ENCODE measurements around the gene MORN4. TPM values are rescaled to one million over a fixed set of nuclear protein-coding genes. Genes with fewer than 3 reads are reported as not detected.
A peak's percentile ranks its signal among the peaks of the same experiment; 100 is the strongest.
"Not testable (repeated sequence)": the region's sequence is repeated elsewhere in the genome, so short reads cannot be mapped to it uniquely, and the experiment has no call there.

Gene MORN4
- total RNA-seq, 2 donors from 2014 or later, result 4.9 to 8.3 TPM

DNA sequence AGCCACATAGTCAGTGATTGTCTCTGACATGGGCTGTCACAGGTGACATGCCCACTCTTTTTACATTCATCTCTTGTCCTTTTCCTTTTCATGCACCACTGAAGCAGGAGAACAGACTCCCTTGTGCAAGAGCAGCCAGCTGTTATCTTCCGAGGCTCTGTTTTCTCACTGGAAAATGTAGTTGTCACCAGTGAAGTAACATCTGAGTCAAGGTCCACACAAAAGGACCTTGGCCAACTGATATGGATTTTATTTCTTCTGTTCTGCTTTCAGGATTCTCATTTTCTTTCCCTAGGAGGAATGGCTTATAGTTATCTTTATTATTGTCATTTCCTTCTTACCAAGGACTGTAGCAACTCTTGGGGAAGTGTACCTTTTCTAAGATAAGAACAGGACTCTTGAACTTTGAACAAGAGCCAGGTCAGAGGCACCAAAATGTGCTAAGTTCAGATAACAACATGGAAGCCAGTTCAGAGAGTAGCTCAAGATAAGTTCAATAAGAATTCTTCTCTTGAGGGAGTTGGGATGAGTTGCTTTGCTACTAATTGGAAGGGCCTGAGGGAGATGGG lies 31.1 kb upstream of the MORN4 start:
- ATAC-seq (peak; percentile 56), DNase-seq (peak in 2 of 4 donors; percentile 47 to 56)
- no peak overlapping the region for H3K4me3 ChIP-seq
- intact Hi-C loops (cut with DNase I), result no loop called here
- TF ChIP-seq CTCF (IDR thresholded peaks at IDR 0.05) (no peak), POLR2A (IDR thresholded peaks at IDR 0.05) (no peak)
- H3K36me3 ChIP-seq (replicated peaks in 1 of 2; ENCODE audit: insufficient read depth in 1 of 2, low read depth in 2 of 2), result peaks cover 0 to 2% of the 10 kb centered on the region in 2 donors
- peaks cover 11% of the 10 kb centered on the region for H3K4me1 ChIP-seq
- WGBS, 2 donors, result 30 to 55% methylated on average over 1 of the region's 1 CpG
- H3K9me3 ChIP-seq, result no peaks in the 10 kb centered on the region
- H3K27ac ChIP-seq, result peak overlapping the region in 2 of 4 donors; percentile 49 to 56
- no peaks in the 10 kb centered on the region for H3K27me3 ChIP-seq

- ATAC-seq, result no peak
These were observed 26.3 kb upstream of the MORN4 start for GRCh38 chr10:97659589-97659988.

GRCh38 chr10:97656777-97657176 lies 23.5 kb upstream of the MORN4 start:
- H3K27ac ChIP-seq, result no peak overlapping the region
- no peaks in the 10 kb centered on the region for H3K9me3 ChIP-seq
- H3K27me3 ChIP-seq, result no peaks in the 10 kb centered on the region
- no peaks in the 10 kb centered on the region for H3K4me1 ChIP-seq
- ATAC-seq (no peak), DNase-seq (no peak)
- 76 to 87% methylated on average over 4 to 5 of the region's 5 CpGs for WGBS, 2 donors
- intact Hi-C loops (cut with DNase I), result no loop called here
- no peak for TF ChIP-seq CTCF (IDR thresholded peaks at IDR 0.05)
- no peak for TF ChIP-seq POLR2A (IDR thresholded peaks at IDR 0.05)
- H3K36me3 ChIP-seq (replicated peaks in 1 of 2; ENCODE audit: insufficient read depth in 1 of 2, low read depth in 2 of 2), result peaks cover 2 to 4% of the 10 kb centered on the region in 2 donors
- no peak overlapping the region for H3K4me3 ChIP-seq

More at GRCh38 chr10:97659589-97659988, 26.3 kb upstream of the MORN4 start:
- no peaks in the 10 kb centered on the region for H3K27me3 ChIP-seq
- intact Hi-C loops (cut with DNase I), result no loop called here
- TF ChIP-seq CTCF (IDR thresholded peaks at IDR 0.05) (no peak), POLR2A (IDR thresholded peaks at IDR 0.05) (no peak)
- WGBS, 2 donors, result 82 to 95% methylated on average over 1 of the region's 1 CpG
- H3K4me3 ChIP-seq, result no peak overlapping the region
- H3K36me3 ChIP-seq (replicated peaks in 1 of 2; ENCODE audit: insufficient read depth in 1 of 2, low read depth in 2 of 2), result peaks cover 0 to 2% of the 10 kb centered on the region in 2 donors
- no peaks in the 10 kb centered on the region for H3K9me3 ChIP-seq
- peaks cover 8% of the 10 kb centered on the region for H3K4me1 ChIP-seq
- DNase-seq, result no peak
- no peak overlapping the region for H3K27ac ChIP-seq

GRCh38 chr10:97651773-97652172 lies 18.5 kb upstream of the MORN4 start:
- Histone ChIP-seq H3K4me1 (no peaks in the 10 kb centered on the region), H3K27ac (no peak overlapping the region), H3K9me3 (no peaks in the 10 kb centered on the region), H3K36me3 (replicated peaks in 1 of 2; ENCODE audit: insufficient read depth in 1 of 2, low read depth in 2 of 2) (peaks cover 6 to 9% of the 10 kb centered on the region in 2 donors), H3K4me3 (no peak overlapping the region), H3K27me3 (no peaks in the 10 kb centered on the region)
- intact Hi-C loops (cut with DNase I), result no loop called here
- ATAC-seq (no peak), DNase-seq (no peak)
- WGBS, 2 donors, result 88 to 93% methylated on average over 3 of the region's 3 CpGs
- no peak for TF ChIP-seq POLR2A (IDR thresholded peaks at IDR 0.05)
- TF ChIP-seq CTCF (IDR thresholded peaks at IDR 0.05), result no peak

DNA sequence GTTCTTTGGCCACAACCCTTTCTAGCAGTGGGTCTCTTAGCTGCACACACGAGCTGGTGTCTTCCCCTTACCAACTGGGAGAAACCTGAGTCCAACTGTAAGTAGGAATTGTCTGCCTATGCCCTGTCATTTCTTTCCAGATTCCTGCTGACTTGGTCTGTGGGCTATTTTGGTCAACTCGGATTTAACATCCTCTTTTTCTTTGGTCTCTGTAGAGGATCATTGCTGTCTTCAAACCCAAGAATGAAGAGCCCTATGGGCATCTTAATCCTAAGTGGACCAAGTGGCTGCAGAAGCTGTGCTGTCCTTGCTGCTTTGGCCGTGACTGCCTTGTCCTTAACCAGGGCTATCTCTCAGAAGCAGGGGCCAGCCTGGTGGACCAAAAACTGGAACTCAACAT lies 17.4 kb upstream of the MORN4 start:
- DNase-seq, result no peak
- Histone ChIP-seq H3K9me3 (no peaks in the 10 kb centered on the region), H3K4me1 (no peaks in the 10 kb centered on the region), H3K36me3 (replicated peaks in 1 of 2; ENCODE audit: insufficient read depth in 1 of 2, low read depth in 2 of 2) (peaks cover 6 to 9% of the 10 kb centered on the region in 2 donors), H3K27ac (peak overlapping the region in 1 of 4 donors; percentile 12), H3K4me3 (no peak overlapping the region), H3K27me3 (no peaks in the 10 kb centered on the region)
- ATAC-seq, result no peak
- WGBS, 2 donors, result 78 to 80% methylated on average over 3 of the region's 3 CpGs
- intact Hi-C loops (cut with DNase I), result no loop called here
- TF ChIP-seq CTCF (IDR thresholded peaks at IDR 0.05) (no peak), POLR2A (IDR thresholded peaks at IDR 0.05) (no peak)

GRCh38 chr10:97649405-97649750 lies 16.1 kb upstream of the MORN4 start:
- intact Hi-C loops (cut with DNase I); ATAC-seq; H3K27me3 ChIP-seq; DNase-seq; H3K4me3 ChIP-seq; H3K9me3 ChIP-seq; H3K4me1 ChIP-seq: not testable (repeated sequence)
- Histone ChIP-seq H3K27ac (peak overlapping the region in 1 of 4 donors; percentile 63), H3K36me3 (replicated peaks in 1 of 2; ENCODE audit: insufficient read depth in 1 of 2, low read depth in 2 of 2) (peaks cover 6 to 11% of the 10 kb centered on the region in 2 donors)
- WGBS, 2 donors, result 82 to 94% methylated on average over 4 of the region's 4 CpGs
